ENCODE data around the gene LCE2A.
A peak's percentile ranks its signal among the peaks of the same experiment; 100 is the strongest.
"Not testable (repeated sequence)": the region's sequence is repeated elsewhere in the genome, so short reads cannot be mapped to it uniquely, and the experiment has no call there.

Gene LCE2A

GRCh38 chr1:152697701-152698600, at the start of gene LCE2A:
Gene LCE2A, plus strand, starts transcription at chr1:152698345. Its CDS starts 557 bp downstream, at chr1:152698902.
- DNase-seq (ENCODE audit: low read depth), result no peak

GRCh38 chr1:152654110-152654509, 44.0 kb upstream of the LCE2A start:
- DNase-seq (ENCODE audit: low read depth), result peak; percentile 18

DNA sequence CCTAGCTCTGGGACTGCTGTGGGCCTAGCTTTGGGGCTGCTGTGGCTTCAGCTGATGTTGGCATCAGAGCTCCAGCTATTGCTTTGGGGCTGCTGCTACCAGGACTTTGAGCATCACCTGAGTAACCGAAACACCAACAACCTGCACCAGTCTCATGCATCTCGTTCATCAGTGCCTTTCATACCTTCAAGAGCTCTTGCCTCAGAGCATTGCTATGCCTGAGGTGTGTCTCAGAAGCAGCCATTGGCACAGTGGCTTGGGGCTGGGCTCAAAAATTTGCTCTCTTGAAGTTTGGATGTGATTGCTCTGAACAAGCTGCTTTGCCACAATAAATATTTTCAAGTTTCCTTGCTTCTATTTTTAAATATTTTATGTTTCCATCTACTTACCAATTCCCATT, 41.7 kb upstream of the LCE2A start:
- no peak for DNase-seq (ENCODE audit: low read depth)

- DNase-seq (ENCODE audit: low read depth), result no peak
These were observed 40.5 kb upstream of the LCE2A start for GRCh38 chr1:152657677-152658076.

DNA sequence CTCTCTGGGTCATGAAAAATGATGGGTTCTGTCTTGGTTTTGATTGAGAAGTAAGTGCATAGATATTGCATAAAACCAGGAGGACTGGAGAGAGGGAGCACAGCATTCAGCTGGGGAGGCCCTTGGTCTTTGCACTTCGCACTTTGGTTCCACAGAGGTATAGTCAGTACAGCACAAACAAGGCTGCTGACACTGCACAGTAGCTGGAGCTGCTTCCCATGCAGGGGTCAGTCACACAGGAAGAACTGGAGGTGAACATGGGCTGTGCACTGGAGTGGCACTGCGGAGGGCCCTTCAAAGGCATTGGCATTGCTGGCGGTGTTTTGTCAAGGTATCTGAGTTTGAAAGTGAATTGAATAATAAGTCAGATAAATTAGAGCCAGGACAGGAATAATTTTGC, 39.5 kb upstream of the LCE2A start:
- DNase-seq (ENCODE audit: low read depth), result no peak

GRCh38 chr1:152663098-152663497, 35.0 kb upstream of the LCE2A start, which contains the start of gene LCE2D:
Gene LCE2D, plus strand, starts transcription at chr1:152663380. Its CDS starts 726 bp downstream, at chr1:152664106.
- no peak for DNase-seq (ENCODE audit: low read depth)

DNA sequence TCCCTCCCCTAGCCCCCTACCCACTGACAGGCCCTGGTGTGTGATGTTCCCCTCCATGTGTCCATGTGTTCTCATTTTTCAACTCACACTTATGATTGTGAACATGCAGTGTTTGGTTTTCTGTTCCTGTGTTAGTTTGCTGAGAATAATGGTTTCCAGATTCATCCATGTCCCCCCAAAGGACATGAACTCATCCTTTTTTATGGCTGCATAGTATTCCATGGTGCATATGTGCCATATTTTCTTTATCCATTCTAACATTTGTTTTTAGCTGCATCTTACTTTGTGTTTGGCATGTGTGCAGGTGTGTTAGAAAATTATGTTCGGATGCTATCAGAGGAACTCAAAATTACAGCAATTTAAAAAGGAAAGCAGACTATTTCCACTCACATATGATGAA, 32.0 kb upstream of the LCE2A start:
- DNase-seq (ENCODE audit: low read depth), result not testable (repeated sequence)

- no peak for DNase-seq (ENCODE audit: low read depth)
These were observed 30.5 kb upstream of the LCE2A start for GRCh38 chr1:152667648-152668047.

- DNase-seq (ENCODE audit: low read depth), result no peak
These were observed 25.1 kb upstream of the LCE2A start for GRCh38 chr1:152673016-152673415.

DNA sequence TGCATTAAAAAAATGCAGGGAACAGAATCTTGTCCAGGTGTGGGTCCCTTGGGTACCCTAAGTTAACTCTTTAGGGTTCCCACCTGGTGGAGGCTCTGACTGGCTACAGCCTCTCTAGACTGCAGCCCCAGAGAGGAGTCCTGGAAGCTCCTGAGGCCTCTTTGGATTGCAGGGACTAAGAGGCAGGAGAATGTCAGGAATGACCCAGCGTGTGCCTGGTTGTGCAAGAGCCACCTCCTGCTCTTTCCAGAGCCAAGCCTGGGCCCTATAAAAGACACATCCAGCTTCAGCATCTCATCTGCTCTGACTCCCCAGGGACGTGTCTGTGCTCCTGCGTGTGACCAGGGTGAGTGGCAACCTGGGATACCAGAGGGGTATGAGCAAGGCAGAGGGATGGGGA, 23.2 kb upstream of the LCE2A start, which contains the start of gene LCE2C:
TSS of gene LCE2C (plus strand) at position 297 of the 400 bp plus-strand sequence. CDS start 737 bp downstream, outside the sequence.
- DNase-seq (ENCODE audit: low read depth), result not testable (repeated sequence)

- no peak for DNase-seq (ENCODE audit: low read depth)
These were observed 18.7 kb upstream of the LCE2A start for GRCh38 chr1:152679459-152679858.

DNA sequence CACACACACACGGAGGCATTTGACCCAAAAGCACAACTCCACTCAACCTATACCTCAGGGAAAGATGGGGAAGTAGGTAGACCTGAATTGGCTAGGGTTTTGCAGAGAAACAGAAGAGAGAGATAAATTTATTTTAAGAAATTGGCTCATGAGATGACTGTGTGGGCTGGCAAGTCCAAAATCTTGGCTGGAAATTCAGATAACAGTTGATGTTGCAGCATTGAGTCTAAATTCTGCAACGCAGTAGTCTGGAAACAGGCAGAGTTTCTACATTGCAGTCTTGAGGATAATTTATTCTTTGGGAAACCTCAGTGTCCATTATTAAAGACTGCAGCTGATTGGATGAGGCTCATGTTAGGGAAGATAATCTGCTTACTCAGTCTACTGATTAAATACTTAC, 16.5 kb upstream of the LCE2A start:
- DNase-seq (ENCODE audit: low read depth), result no peak

DNA sequence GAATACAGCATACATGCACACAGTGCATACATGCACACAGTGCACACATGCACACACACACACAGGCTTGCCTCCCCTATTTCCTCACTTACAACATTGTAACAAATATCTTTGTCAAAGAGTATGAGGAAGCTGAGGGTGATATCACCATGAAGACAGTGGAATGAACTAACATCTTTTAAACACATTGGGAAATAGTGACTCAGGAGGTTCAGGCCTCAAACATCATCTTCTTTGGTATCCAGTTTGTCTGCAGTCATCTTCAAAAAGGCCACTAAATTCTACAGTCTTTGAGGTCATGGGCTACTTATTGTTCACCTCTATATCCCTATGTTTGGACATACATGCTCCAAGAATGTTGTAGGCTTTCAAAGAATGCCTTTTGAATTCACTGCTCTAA, 14.3 kb upstream of the LCE2A start:
- DNase-seq (ENCODE audit: low read depth), result no peak

DNA sequence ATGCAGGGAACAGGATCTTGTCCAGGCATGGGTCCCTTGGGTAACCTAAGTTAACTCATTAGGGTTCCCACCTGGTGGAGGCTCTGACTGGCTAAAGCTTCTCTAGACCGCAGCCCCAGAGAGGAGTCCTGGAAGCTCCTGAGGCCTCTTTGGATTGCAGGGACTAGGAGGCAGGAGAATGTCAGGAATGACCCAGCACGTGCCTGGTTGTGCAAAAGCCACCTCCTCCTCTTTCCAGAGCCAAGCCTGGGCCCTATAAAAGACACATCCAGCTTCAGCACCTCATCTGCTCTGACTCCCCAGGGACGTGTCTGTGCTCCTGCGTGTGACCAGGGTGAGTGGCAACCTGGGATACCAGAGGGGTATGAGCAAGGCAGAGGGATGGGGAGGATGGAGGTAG, 12.3 kb upstream of the LCE2A start, which contains the start of gene LCE2B:
TSS of gene LCE2B (plus strand) at position 301 of the 400 bp plus-strand sequence. CDS start 721 bp downstream, outside the sequence.
- DNase-seq (ENCODE audit: low read depth), result not testable (repeated sequence)

DNA sequence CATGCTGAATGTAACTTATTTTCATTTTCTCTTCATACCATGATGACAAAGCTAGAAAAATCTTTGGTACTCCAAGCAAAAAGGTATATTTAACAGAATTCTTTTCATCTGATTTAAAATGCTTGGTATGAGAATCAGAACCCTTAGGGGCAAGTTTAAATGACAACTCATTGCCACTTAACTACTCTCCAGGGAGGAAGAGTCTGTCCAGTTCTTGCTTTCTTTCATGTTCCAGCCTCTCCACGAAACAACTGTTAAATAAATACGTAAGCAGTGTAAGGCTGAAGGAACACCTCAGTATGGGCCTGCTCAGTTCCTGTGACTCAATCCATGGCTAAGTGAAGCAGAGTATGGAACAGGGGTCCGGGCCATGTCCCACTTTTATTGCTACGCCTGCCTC, 1.6 kb downstream of the LCE2A start:
- DNase-seq (ENCODE audit: low read depth), result no peak

- no peak for DNase-seq (ENCODE audit: low read depth)
These were observed 9.7 kb downstream of the LCE2A start, which contains the start of gene LCE4A for GRCh38 chr1:152707860-152708259. Gene LCE4A, plus strand, starts transcription at chr1:152708160. Its CDS starts 916 bp downstream, at chr1:152709076.

GRCh38 chr1:152718238-152718637, 20.1 kb downstream of the LCE2A start:
- DNase-seq (ENCODE audit: low read depth), result no peak

DNA sequence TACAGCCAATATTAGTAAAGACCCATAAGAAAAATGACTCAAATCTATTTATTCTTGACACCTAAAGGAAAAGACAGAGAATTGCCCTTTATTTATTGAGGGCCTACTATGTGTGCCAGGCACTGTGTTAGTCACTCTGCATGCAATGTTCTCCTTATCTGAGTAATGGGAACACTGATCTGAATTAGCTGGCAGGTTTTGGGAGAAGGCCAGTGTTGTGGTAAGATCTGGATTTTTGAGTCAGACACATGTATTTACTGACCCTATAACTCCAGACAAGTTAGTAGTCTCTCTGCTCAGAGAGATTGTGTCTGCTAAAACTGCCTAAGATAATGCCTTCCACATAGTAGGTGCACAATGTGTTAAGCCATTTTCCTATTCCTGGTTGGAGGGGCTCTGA, 27.1 kb downstream of the LCE2A start:
- no peak for DNase-seq (ENCODE audit: low read depth)

DNA sequence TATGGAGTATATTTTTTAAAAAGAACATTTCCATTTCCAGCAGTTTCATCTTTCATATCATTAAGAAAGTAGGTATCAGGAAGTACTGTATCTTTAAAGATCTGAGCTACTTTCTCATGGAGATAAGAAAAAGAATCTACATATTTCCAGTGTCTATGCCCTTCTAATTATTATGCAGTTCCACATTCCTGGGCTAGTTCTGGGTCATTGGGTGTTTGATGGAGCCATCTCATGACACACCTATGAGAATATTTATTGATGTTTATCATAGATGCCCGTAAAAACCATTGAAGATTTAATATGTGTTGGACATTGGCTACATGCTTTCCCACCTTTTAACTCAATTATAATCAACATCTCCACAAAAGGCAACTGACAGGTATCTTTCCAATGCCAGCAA, 30.8 kb downstream of the LCE2A start:
- no peak for DNase-seq (ENCODE audit: low read depth)

- no peak for DNase-seq (ENCODE audit: low read depth)
These were observed 37.5 kb downstream of the LCE2A start for GRCh38 chr1:152735648-152736047.

DNA sequence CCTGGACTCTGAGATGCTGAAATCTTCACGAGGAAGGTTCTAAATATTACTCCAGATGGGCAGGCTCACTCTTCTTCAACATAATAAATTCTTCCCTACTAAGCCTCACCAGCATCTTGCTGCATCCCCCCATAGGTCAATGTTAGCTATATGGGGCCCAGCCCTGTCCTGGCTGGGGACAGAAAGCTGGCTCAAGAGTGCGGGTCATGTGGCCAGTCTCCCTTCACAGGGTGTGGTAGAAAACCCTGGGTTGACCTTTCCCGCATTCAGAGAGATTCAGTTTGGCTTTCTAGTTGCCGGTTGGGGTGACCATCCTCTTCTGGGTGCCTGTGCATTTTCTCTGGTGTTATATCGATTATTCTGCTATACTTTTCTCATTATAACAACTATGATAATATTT, 39.9 kb downstream of the LCE2A start:
- no peak for DNase-seq (ENCODE audit: low read depth)

DNA sequence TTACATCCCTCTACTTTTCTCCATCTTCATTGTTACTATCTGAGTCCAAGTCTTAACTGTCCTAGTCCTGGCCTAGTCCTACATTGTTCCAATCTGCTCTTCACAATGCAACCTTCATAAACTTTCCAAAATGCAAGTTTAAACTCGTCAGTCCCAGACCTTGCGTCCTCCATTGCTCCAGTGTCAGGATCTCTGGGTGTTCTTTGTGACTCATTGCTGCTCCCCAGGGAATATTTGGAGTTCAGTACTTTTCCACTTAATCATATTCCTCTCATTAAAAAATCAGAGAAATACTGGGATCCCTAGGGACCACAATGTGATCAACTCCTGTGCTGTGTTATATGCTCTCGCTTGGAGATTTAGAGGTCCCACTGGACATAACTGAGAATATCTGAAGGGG, 41.7 kb downstream of the LCE2A start:
- DNase-seq (ENCODE audit: low read depth), result no peak

DNA sequence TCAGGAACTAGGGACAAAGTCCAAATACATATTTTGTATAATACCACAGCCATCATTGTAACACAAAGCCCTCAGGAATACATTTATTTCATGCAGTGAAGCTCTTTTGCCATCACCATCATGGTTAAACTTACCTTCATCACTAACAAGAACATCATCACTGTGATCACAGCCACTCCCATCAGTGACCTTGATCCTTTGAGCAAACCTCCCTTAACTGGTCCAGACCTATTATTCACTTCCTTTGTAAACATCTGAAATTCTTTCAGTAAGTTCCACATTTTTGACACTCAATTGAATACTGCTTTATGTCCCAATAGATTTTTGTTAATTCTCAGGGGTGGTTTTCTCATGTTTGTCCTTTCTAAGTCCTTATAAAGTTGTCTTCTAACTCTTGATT, 43.5 kb downstream of the LCE2A start:
- no peak for DNase-seq (ENCODE audit: low read depth)
